Measurements from ENCODE around the gene CRYM.

Gene CRYM

DNA sequence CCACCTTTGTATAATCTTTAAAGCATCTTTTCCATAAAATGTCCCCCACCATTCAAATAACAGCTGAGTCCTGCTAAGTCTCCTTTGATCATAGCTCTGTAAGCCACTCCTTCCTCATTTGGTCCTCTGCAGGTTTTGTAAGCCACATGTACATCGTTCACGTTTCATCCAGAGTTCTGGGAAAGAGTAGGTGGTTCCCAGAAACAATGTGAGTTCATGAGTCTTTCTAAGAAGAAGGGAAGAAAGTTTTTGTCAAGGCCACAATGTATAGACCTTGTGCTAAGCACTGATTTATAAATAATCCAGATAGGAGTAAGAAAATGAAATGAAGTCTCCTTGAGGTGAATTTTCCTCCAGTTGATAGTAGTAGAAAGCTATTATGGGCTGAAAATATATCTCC lies 53.3 kb downstream of the CRYM start:
- H3K27me3 ChIP-seq, result peaks cover 56% of the 10 kb centered on the region
- no peaks in the 10 kb centered on the region for H3K9me3 ChIP-seq
- no peaks in the 10 kb centered on the region for H3K36me3 ChIP-seq
- no peaks in the 10 kb centered on the region for H3K4me1 ChIP-seq (ENCODE audit: control insufficient read depth in 1 of 2, insufficient read depth in 1 of 2, low read depth in 1 of 2, low read length in 1 of 2)
- no peak overlapping the region for H3K4me3 ChIP-seq (ENCODE audit: low read depth in 1 of 2, low read length in 1 of 2)
- no peak overlapping the region for H3K27ac ChIP-seq
- TF ChIP-seq, protein P1, sequence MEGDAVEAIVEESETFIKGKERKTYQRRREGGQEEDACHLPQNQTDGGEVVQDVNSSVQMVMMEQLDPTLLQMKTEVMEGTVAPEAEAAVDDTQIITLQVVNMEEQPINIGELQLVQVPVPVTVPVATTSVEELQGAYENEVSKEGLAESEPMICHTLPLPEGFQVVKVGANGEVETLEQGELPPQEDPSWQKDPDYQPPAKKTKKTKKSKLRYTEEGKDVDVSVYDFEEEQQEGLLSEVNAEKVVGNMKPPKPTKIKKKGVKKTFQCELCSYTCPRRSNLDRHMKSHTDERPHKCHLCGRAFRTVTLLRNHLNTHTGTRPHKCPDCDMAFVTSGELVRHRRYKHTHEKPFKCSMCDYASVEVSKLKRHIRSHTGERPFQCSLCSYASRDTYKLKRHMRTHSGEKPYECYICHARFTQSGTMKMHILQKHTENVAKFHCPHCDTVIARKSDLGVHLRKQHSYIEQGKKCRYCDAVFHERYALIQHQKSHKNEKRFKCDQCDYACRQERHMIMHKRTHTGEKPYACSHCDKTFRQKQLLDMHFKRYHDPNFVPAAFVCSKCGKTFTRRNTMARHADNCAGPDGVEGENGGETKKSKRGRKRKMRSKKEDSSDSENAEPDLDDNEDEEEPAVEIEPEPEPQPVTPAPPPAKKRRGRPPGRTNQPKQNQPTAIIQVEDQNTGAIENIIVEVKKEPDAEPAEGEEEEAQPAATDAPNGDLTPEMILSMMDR (IDR thresholded peaks at IDR 0.05), result no peak

DNA sequence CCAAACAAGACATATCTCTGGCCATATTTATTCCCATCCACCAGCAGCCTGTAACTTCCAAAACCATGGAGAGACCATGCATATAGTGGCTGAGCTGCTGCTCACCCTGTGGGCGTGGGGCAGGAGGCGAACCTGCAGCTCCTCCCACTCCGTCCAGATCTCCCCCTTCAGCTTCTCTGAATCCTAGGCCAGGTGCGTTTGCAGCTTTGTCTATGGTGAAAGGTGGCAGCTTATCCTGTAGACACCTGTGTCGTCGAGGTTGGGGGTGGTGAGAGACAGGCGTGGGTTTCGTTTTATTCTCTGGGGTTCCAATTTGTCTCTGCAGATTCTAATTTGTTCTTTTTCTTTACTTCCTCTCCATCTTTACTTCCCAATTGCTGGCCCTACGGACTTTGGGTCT lies 54.3 kb downstream of the CRYM start:
- Histone ChIP-seq H3K27ac (no peak overlapping the region), H3K4me1 (ENCODE audit: control insufficient read depth in 1 of 2, insufficient read depth in 1 of 2, low read depth in 1 of 2, low read length in 1 of 2) (no peaks in the 10 kb centered on the region), H3K27me3 (peaks cover 56% of the 10 kb centered on the region), H3K36me3 (no peaks in the 10 kb centered on the region), H3K4me3 (ENCODE audit: low read depth in 1 of 2, low read length in 1 of 2) (no peak overlapping the region), H3K9me3 (no peaks in the 10 kb centered on the region)
- TF ChIP-seq, protein P1 (IDR thresholded peaks at IDR 0.05), result no peak

DNA sequence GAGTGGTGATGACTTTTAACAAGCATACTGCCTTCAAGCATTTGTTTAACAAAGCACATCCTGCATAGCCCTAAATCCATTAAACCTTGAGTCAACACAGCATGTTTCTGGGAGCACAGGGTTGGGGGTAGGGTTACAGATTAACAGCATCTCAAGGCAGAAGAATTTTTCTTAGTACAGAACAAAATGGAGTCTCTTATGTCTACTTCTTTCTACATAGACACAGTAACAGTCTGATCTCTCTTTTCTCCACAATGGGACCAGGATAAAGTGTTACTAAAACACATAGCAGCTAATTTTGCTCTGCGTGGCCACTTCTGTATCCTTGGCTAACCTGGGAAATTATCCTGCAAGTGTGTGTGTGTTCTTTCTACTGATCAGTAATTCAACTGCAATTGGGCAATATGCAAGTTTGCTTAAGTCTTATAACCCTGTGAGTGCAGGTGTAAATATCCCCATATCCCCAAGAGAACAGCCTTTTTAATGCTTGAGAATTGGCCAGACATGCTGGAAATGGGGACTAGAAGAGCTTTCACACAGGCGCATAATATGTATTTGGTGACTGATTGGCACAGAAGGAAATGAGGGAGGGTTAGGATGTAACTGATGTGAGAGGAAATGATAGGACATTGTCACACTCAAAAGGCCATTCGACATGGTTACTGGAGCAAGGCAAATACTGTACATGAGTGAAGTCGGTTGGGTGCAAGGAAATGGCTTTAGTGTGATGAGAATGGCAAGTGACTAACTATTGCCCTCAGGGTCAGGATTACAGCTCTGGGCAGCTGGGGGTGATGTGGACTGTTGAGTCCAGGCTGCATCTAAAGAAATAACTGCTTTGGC lies 55.4 kb downstream of the CRYM start:
- H3K9me3 ChIP-seq, result no peaks in the 10 kb centered on the region

DNA sequence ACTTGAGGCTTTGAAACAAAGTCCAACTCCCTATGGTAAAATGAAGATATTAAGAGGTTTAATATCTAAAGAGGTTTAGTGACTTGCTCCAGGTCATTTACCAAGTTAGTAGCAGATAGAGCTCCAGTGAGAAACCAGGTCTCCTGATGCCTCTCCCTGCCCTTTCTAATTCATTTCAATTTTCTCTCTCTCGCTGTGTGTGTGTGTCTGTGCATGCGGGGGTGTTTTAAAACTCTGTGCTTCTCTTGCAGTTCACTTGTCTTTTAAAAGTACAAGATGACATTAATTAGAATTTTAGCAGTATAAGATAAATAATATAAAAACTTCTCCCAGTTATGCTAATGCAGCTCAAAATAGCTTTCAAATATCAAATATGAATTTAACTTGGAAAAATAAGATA lies 58.5 kb downstream of the CRYM start:
- no peak overlapping the region for H3K4me3 ChIP-seq (ENCODE audit: low read depth in 1 of 2, low read length in 1 of 2)
- no peaks in the 10 kb centered on the region for H3K9me3 ChIP-seq
- H3K27ac ChIP-seq, result no peak overlapping the region
- TF ChIP-seq, protein P1 (IDR thresholded peaks at IDR 0.05), result no peak
- no peaks in the 10 kb centered on the region for H3K4me1 ChIP-seq (ENCODE audit: control insufficient read depth in 1 of 2, insufficient read depth in 1 of 2, low read depth in 1 of 2, low read length in 1 of 2)
- H3K36me3 ChIP-seq, result no peaks in the 10 kb centered on the region
- H3K27me3 ChIP-seq, result peaks cover 46% of the 10 kb centered on the region

More for the DNA sequence above, 55.4 kb downstream of the CRYM start:
- peaks cover 64% of the 10 kb centered on the region for H3K27me3 ChIP-seq
- TF ChIP-seq, protein P1 (IDR thresholded peaks at IDR 0.05), result no peak
- no peak overlapping the region for H3K27ac ChIP-seq
- no peak overlapping the region for H3K4me3 ChIP-seq (ENCODE audit: low read depth in 1 of 2, low read length in 1 of 2)
- H3K4me1 ChIP-seq (ENCODE audit: control insufficient read depth in 1 of 2, insufficient read depth in 1 of 2, low read depth in 1 of 2, low read length in 1 of 2), result no peaks in the 10 kb centered on the region
- no peaks in the 10 kb centered on the region for H3K36me3 ChIP-seq

DNA sequence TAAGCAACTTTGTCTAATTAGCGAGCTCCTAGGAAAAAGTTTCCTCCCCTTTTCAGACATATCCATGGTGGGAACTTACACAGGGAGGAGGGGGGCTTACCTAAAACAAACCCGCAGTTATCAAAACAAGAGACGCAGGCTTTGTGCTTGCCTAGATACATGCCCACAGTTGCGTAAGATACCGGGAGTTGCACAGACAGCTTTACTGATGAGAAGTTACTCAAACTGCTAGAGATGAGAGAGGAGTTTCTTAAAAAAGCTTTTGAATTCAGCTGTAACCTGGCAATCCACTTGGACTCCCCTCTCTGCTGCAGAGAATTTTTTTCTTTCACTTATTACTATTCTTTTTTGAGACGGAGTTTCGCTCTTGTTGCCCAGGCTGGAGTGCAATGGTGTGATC lies 59.9 kb downstream of the CRYM start:
- H3K9me3 ChIP-seq, result no peaks in the 10 kb centered on the region
- TF ChIP-seq, protein P1 (IDR thresholded peaks at IDR 0.05), result no peak
- no peak overlapping the region for H3K4me3 ChIP-seq (ENCODE audit: low read depth in 1 of 2, low read length in 1 of 2)
- H3K36me3 ChIP-seq, result no peaks in the 10 kb centered on the region
- H3K27ac ChIP-seq, result no peak overlapping the region
- H3K4me1 ChIP-seq (ENCODE audit: control insufficient read depth in 1 of 2, insufficient read depth in 1 of 2, low read depth in 1 of 2, low read length in 1 of 2), result no peaks in the 10 kb centered on the region
- H3K27me3 ChIP-seq, result peaks cover 52% of the 10 kb centered on the region
